SKM-1 treated with dmso at 0.1 percent for 144 hours (cell line): ENCODE results near the gene ACVRL1.
A peak's percentile ranks its signal among the peaks of the same experiment; 100 is the strongest.

Source experiments
- DNase-seq: peaks from one replicate; lab custom pipeline; 2025; ENCODE audit not compliant: unreplicated experiment; lab: John Stamatoyannopoulos, UW

ACVRL1 gene

DNA sequence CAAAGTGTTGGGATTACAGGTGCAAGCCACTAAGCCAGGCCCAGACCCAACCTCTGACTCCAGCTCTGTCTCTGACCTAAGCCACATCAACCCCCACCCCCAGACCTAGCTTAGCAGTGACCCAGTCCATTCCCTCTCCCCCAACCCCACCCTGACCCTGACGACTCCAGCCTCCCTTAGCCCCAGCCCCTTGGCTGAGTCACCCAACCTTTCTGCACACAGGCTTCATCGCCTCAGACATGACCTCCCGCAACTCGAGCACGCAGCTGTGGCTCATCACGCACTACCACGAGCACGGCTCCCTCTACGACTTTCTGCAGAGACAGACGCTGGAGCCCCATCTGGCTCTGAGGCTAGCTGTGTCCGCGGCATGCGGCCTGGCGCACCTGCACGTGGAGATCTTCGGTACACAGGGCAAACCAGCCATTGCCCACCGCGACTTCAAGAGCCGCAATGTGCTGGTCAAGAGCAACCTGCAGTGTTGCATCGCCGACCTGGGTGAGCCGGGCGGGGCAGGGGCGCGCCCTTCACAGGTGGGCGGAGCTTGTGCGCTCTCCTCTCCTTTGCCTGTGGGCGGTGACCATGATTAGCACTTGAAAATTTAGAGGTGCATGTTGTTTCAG is 7.8 kb downstream of the ACVRL1 start:
- no peak for DNase-seq

DNA sequence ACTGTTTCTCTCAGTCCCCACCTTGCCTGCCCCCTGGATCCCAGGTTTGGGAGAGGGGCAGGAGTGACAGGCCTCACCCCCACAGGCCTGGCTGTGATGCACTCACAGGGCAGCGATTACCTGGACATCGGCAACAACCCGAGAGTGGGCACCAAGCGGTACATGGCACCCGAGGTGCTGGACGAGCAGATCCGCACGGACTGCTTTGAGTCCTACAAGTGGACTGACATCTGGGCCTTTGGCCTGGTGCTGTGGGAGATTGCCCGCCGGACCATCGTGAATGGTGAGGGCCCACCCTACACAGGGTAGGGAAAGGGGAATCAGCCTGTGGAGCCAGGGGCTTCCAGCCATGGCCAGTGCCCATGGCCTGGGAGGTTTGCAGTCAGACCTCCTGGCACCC is 8.6 kb downstream of the ACVRL1 start:
- DNase-seq: no peak

DNA sequence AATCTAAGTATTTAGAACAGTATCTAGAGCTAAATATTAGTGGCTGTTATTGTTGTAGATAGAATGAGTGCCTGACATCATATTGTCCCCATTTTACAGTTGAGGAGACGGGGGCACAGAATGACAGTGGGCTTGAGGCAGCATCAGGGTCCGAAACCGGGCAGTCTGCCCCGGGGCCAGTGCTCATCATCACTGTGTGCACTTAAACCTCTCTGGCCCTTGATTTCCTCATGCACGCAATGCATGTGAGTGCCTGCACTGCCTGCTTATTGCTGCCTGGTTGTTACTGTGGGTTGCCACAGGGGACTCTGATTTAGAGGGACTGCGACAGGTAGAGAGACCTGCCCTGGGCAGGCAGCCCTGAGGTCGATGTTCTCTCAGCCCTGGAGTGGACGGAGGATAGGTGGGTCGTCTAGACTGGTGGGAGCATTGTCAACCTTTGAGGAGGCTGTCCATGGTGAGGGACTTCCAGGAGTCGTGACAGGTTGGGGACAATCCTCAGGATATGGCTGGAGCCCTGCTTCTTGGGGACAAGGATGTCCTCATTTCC is 9.8 kb downstream of the ACVRL1 start:
- DNase-seq: no peak

DNA sequence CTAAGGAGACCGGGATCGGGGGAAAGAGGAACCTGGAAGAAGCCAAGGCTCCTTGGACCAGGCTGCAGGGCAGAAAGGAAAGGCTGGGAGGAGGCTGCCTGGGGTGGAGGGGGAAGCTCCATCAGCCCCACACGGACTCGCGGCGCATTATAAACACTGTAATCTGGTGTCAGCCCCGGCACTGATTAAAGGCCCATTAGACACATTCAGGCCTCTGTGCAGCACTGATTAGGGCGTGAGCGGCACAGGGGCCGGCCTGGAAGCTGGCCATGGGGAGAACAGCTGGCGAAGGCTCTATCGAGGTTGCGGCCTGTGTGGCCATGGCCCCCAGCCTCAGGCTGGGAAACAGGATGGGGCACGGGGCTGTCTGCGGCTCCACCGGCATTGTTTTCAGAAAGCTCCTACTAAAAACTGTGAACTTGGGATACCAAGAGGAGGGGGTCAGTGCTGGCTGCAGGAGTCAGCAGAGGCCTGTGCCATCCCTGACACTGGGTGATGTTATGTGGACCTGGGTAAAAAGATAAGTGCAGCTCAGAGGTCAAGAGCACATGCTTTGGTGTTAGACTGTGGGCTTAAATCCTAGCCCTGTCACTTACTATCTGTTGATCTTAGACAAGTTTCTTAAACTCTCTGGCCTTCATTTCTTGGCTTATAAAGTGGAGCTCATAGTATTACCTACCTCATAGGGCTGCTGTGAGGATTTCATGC is 10.6 kb downstream of the ACVRL1 start:
- no peak for DNase-seq

DNA sequence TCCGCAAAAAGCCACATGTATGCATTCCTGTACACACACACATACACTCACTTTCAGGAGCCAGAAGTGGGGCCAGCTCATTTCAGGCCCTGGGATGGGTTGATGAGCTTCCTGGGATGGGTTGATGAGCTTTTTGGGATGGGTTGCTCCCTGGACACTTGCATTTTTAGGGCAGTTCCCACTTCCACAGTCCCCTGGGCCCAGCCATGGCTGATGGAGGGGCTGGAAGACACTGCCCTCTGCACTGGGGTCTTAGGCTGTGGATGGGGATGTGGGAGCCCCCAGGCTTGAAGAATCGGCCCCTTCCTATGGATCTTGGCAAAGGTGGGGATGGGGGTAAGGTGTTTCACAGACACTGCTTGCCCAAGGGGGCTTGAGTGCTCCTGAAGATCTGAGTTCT is 12.7 kb downstream of the ACVRL1 start:
- no peak for DNase-seq

DNA sequence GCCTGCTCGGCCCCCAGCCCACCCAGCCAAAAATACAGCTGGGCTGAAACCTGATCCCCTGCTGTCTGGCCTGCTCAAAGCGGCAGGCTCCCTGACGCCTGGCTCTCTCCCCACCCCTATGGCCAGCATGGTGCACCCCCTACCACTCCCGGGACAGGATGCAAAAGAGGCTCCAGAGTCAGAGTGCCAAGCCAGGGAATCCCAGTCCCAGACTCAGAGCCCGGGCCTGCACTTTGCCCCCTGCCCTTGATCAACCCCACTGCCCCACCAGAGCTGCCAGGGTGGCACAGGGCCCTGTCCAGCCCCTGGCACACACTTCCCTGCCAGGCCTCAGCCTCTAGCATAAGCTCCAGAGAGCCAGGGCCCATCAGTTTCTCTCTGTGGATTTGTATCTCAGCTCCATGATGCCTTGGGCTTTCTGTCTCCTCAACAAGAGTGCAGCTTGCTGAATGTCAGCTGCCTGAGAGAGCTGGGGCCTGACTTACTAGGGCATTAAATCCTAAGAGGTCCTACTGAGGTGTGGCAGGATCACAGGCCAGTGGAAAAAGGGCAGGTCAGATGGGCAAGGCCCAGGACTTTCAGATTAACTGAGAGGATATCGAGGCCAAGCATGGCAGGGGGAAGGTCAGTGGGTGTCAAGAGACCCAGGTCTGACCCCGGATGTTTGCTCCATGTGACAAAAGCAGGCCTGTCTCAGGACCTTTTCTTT is 13.9 kb downstream of the ACVRL1 start:
- no peak for DNase-seq

DNA sequence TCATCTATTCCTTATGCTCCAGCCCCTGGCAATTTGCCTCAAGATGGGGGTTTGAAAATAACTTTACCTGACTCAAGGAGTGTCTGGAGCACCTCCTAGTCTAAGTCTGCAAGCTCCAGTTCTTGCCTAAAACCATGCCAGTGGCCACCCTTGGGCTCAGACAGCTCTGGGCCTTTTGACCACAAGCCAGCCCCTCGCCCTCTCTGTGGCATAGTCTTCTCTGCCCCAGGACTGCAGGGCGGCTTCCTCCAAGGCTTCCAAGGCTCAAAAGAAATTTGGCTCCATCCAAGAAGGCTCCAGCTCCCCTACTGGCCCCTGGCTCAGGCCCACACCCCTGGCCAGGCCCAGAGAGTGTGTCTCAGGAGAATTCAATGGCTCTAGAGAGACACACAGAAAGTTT is 14.8 kb downstream of the ACVRL1 start:
- no peak for DNase-seq

DNA sequence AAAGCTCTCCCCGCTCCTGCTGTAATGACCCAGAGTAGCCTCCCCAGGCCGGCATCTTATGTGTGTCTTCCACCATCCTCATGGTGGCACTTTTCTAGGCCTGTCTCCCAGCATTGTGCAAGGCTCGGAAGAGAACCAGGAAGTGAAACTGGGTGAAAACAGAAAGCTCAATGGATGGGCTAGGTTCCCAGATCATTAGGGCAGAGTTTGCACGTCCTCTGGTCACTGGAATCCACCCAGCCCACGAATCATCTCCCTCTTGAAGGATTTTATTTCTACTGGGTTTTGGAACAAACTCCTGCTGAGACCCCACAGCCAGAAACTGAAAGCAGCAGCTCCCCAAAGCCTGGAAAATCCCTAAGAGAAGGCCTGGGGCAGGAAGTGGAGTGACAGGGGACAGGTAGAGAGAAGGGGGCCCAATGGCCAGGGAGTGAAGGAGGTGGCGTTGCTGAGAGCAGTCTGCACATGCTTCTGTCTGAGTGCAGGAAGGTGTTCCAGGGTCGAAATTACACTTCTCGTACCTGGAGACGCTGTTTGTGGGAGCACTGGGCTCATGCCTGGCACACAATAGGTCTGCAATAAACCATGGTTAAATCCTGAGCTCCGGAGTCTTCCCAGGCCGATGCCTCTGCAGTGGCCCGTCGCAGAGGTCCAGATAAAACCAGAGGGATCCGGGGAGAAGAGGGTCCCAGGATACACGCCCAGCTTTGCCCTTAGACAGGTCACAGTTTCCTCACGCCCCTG is 15.6 kb downstream of the ACVRL1 start:
- peak; percentile 49 for DNase-seq

DNA sequence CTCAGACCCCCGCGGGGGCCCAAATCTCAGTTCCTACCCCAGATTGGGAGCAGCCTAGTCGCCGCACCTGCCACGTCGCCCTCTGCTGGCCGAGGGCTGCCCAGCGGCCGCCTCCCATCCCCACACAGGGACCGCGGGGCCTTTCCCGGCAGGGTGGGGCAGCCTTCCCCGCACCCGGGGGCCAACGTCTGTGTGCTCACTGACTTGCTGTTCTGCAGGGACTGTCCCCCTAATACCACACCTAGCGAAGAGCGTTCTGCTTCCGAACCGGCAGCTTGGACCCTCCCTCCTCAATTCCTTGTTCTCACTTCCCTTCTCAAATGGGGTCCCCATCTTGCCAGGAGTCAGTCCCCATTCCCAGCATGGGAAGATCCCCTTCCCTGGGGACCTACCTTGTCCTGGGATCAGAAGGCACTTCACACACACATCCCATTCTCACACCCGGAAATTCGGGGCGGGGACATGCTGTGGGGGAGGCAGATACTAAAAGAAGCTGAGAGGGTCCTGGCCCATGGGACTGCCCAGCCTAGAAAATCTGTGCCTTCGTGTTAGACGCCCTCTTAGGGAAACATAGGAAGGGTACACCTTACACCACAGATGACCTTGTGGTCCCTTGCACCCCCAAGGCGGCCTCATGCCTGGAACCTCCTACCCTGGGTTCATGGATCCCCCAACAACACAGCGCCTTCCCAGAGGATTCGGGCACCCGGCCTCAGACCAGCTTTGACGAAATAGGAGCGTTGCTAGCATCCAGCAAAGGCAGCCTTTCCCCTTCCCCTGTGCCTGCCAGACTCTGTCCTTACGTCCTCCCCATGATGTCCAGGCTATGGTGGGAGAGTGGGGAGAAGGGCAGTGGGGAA is 16.4 kb downstream of the ACVRL1 start:
- DNase-seq: no peak

DNA sequence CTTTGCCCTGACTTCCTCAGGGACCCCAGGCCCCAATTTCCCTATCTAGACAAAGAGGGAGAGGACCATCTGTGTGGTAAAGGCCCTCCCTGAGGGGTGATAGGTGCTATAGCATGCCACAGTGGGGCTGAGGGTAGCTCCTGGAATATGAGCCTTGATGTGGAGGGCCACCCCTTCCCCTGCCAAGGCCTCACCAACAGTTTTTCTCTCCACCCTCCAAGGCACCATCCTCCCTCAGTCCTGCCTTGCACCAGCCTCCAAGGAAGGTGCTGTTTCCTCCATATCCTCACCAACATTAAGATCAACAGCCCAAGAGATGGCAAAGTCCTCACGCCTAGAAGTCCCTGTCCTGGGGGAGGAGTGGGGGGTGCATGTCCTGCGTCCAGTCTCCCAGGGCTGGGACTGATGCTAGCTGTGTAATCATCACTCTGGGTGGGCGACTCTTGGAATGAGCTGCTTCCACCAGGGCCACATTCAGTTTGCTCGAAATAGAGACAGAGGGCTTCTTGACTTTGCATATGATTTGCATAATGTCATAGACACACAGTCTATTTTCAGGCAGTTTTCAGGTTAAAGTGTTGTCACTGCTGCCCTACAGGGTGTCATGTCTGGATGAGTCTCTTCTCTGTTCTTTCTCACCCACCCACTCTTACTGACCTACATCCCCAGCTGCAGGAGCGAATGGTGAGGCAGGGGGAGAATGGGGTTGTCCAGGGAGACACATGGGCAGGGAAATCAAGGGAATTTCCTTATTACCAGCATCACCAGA is 17.4 kb downstream of the ACVRL1 start:
- no peak for DNase-seq

DNA sequence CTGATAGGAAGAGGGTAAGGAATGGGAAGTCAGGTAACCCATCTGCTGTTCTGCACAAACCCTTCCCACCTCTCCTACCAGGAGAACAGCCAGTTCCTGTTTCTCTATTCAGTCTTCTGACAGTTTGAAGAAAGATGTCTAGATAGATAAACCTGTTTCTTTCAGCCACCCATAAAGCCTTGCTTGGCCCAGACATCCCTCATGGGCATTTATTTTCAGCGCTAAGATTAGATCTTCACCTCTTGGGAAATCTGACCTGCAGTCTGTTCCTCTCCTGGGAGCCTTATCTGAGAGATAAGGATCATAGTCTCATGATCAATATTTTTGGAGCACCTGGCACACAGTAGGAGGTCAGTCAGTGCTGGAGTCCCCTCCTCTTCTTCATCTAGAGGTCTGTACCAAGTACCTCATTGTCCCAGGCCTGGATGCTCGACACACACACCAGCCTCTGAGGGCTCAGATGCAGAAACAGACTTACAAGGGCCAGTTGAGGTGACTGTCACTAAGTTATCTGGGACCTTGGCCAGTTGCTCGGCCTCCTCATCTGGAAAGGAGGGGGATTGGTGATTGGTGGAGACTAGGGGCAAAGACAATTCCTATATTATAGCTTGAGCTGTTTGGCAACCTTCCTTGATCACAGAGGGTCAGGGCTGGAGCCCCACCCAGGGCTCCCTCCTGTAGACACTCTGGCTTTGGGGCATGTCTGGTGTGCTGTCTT is 18.2 kb downstream of the ACVRL1 start:
- DNase-seq: no peak

DNA sequence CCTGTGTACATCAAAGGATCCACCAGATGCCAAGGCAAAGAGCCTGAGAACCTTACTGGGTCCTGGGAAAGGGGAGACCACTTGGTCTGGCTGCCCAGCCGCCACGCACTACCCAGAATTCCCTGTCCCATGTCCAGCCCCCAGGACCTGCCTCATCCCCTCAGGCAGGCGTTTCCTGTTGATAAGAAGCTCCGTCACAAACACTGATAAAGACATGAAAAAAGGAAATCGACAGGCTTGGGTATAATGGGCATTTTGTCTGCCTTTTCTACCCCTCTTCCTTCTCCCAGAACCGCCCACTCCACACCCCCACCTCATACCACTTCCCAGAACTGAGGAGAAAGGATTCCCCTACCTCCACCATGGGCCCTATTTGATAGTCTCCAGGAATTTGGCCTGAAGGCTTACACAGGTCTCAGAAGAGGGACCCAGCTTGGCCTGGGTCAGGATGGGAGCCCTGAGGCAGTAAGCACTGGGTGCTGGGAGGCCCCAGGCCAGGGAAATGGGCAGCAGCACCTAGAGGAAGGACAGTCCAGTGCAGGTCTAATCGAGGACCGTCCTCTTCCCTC is 18.8 kb downstream of the ACVRL1 start:
- DNase-seq: no peak

DNA sequence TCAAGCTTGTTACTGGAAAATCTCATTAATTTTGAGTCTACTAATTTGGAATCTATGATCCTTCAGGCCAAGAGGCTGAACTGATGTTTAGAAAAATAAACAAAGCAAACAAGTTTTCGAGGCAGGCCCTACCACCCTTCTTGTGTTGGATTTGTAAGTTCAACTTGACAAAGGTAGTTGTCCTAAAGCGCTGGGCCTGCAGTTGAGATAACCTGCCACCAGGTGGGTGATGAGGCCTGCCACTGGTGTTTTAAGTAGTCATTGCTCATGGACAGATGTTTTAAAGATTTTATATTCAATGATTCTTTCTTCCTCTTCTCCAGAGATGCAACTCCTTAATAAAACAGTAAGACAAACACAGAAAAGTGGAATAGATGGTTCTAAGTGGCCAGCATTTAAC is 19.4 kb downstream of the ACVRL1 start:
- DNase-seq: no peak

DNA sequence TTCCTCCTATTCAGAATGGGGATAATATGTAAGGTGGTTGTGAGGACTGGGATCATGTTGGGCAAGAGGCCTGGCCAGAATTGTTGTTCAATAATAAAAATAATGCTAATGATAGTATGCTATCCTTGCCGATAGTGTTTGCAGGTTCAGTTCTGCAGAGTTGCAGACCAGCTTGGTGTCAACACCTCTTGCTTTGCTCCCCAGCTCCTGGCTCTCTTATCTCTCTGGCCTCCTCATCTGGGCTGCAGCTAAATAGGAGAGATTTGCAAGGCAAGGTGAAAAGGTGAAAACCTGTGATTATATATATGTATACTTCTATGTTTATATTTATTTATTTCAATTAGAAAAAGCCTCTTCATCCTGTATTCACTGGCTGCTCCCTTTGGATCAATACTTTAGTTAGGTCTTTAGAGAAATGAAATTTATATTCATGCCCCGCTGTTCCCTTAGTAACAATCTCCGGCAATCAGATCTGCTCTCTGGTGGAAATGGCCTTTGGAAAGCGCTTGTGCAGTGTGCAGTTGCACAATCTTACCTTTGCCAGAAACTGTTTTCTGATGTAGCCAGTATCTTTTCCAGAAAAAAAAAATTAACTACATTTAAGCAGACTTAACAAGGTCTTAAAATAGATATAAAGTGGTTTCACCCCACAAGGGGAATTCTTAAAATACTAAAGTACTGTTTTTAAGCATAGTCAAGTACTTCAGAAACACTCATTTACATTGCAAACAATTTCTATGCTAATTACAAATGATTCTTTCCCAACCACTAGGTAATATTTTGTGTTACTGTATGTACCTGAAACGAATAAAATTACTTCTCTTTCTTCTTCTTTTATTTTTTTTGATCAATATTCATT is 25.1 kb downstream of the ACVRL1 start:
- no peak for DNase-seq

DNA sequence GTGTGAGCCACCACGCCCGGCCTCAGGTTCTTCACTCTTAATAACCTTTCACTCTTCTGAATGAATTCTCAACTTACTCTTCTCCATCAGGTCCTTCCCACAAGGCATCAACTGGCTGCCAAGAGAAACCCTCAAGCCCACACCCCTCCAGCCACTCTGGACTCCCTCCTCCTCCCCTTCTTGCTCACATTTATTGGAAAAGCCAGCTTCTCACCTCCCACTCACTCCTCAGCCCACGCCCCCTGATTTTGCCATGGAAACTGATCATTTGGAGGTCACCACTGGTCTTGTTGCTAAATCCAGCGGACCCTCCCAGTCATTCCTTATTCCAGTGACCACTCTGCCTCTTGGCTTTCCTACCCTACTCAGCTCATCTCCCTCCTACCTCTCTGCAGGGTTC is 26.8 kb downstream of the ACVRL1 start:
- no peak for DNase-seq

DNA sequence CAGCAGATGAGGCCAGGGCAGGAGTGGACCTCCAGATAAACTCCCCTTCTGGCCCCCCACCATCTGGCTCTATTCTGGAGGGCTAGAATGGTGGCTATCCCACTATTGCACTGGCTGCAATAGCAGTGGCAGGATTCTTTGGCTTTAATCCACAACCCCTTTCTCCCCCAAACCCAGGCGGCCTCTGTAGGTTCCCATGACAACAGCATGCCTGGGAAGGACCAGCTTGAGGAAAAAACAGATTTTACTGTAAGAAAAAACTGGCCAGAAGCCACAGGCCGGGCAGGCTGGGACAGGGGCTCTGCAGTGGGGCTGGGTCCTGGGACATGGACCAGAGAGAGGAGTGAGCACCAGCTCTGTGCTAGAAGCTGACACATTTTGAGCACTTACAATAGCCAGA is 30.6 kb downstream of the ACVRL1 start:
- no peak for DNase-seq

DNA sequence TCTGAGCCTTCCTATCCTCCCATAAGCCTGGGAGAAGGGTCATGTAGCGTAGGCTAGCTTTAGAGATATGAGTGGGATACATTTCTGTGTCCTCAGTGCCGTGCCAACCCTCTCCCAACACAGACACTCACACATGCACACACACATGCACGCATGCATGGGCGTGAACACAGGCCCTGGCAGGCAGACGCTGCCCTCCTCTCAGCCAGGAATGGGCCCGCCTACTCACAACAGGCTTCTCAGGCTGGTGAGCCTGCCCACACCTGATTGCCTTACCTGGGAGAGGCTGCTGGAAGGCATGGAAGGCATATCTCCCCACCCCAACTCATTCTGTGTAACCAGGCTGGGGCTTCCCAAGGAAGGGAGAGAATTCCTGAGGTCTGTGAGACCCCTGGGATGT is 31.4 kb downstream of the ACVRL1 start:
- no peak for DNase-seq
